Left ventricle myocardium inferior (tissue), 1 donor: ENCODE results near the gene CALU. TPM values are rescaled to one million over a fixed set of nuclear protein-coding genes. Genes with fewer than 3 reads are reported as not detected.

ENCODE experiments used
- DNase-seq: peaks from one replicate; pipeline ENCODE4 v3.0.0-alpha.2; 2020
- H3K27ac ChIP-seq: fragments of 200-600 bp; replicated peaks from 2 replicates; pipeline ENCODE4 v1.8.0; 2021
- H3K27me3 ChIP-seq: fragments of 200-600 bp; 2 replicates; pipeline ENCODE4 v1.8.0; 2021; ENCODE audit warnings: low read depth
- H3K36me3 ChIP-seq: fragments of 200-600 bp; 2 replicates; pipeline ENCODE4 v1.8.0; 2021
- H3K4me1 ChIP-seq: fragments of 200-600 bp; 2 replicates; pipeline ENCODE4 v1.8.0; 2021
- H3K4me3 ChIP-seq: fragments of 200-600 bp; 2 replicates; pipeline ENCODE4 v1.8.0; 2021; ENCODE audit warnings: mild to moderate bottlenecking, moderate library complexity
- H3K9me3 ChIP-seq: fragments of 200-600 bp; replicated peaks from 2 replicates; pipeline ENCODE4 v1.8.0; 2021
- intact Hi-C: fragments of 100-400 bp; cut with micrococcal nuclease; formaldehyde crosslinking; loops from one replicate; pipeline ENCODE4 v1.11.0; 2022
- total RNA-seq: library from RNA; stranded (reverse); fragmentation: NEBNext Ultra II Directional; extraction: Animal tissue kit (Norgen Biotek cat#: 25700); gene quantifications from one replicate; pipeline ENCODE4 v1.2.1, GENCODE V29; 2021
- TF ChIP-seq, protein P1 (sequence below): fragments of 200-600 bp; IDR thresholded peaks from 2 replicates; pipeline ENCODE4 v1.8.0; 2021; ENCODE audit warnings: antibody characterized with exemption, mild to moderate bottlenecking, borderline replicate concordance
- donor health status: DM: no; HTN: yes; CAD: no; lungs with severe emphysema.

CALU gene
- total RNA-seq, 1 donor from 2014 or later = 236 TPM

DNA sequence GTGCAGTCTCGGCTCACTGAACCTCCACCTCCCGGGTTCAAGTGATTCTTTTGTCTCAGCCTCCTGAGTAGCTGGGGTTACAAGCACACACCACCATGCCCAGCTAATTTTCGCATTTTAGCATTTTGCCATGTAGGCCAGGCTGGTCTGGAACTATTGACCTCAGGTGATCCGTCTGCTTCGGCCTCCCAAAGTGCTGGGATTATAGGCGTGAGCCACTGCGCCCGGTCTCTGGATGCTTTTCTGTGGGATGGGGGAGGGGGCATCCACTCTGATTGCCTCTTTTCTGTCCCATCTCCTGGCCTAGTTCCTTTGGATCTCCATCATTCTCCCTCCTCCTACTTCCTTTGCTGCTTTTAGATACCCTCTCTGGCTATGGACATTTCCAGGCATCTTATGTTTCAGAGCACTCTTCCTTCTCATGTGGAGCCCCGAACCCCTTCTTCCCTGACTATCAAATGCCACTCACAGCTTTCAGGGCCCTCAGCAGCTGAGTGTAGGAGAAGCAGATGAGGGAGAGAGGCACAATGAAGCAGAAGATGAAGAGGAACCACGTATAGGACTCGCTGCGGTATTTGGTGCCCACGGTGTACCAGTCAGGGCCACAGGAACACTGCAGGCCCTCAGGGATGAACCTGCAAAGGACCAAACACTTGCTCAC lies 35.0 kb downstream of the CALU start:
- TF ChIP-seq, protein P1, sequence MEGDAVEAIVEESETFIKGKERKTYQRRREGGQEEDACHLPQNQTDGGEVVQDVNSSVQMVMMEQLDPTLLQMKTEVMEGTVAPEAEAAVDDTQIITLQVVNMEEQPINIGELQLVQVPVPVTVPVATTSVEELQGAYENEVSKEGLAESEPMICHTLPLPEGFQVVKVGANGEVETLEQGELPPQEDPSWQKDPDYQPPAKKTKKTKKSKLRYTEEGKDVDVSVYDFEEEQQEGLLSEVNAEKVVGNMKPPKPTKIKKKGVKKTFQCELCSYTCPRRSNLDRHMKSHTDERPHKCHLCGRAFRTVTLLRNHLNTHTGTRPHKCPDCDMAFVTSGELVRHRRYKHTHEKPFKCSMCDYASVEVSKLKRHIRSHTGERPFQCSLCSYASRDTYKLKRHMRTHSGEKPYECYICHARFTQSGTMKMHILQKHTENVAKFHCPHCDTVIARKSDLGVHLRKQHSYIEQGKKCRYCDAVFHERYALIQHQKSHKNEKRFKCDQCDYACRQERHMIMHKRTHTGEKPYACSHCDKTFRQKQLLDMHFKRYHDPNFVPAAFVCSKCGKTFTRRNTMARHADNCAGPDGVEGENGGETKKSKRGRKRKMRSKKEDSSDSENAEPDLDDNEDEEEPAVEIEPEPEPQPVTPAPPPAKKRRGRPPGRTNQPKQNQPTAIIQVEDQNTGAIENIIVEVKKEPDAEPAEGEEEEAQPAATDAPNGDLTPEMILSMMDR = no peak
- Histone ChIP-seq H3K4me1 (peaks cover 16% of the 10 kb centered on the region), H3K27ac (no peak overlapping the region), H3K9me3 (peaks cover 12% of the 10 kb centered on the region), H3K4me3 (no peak overlapping the region), H3K27me3 (no peaks in the 10 kb centered on the region), H3K36me3 (peaks cover 38% of the 10 kb centered on the region)
- DNase-seq = no peak
- intact Hi-C loops = no loop called here

DNA sequence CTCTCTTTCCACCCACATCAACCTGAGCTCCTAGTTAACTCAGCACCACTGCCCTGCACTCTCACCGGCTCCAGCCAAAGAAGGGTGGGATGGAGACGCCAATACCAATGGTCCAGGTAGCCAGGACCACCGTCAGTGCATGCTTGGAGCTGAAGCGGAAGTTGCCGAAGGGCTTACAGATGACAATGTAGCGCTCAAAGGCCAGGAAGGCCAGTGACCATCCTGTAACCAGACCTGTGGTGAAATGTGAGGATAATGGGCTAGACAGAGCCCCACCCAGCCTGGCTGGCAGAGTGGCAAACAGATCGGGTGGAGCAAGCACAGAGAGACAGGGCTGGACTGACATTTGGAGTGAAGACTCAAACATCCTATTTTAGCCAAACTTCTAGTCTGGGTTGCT lies 35.8 kb downstream of the CALU start:
- no peak overlapping the region for H3K4me3 ChIP-seq
- TF ChIP-seq, protein P1 = no peak
- DNase-seq = no peak
- H3K9me3 ChIP-seq = peaks cover 12% of the 10 kb centered on the region
- H3K4me1 ChIP-seq = peaks cover 9% of the 10 kb centered on the region
- intact Hi-C loops = no loop called here
- no peak overlapping the region for H3K27ac ChIP-seq
- H3K27me3 ChIP-seq = no peaks in the 10 kb centered on the region
- H3K36me3 ChIP-seq = peaks cover 30% of the 10 kb centered on the region

DNA sequence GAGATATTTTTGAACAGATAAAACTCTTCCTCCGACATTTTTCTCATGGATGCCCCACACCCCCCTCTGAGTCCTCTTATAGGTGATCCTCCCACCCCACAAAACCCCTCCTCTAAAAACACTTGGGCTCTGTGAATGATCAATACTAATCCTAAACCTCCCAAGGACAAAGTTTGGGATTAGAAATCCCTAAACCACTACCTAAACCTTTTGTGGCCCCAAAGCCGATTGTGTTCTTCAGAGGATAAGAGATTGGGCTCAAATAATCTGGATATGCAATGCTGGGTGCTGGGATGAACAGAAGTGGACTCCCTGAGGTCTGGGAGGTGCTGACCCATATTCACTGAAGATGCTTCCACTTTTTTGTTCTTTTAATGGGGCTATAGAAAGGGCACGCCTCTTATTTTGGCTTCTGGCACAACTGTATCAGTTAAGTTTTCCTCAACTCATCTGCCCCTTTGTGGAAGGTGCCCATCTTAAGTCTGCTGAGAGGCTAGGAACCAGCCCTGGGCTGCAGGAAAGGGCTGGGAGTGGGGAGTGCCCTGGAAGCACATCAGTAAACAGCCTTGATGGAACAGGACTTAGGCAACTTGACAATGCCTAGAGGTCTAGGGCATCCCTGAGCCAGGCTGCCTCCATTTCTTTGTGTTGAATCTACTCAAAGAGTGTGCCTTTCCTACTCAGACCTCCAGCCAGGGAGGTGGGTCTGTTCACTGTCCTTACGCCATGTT lies 36.8 kb downstream of the CALU start, which contains the start of gene OPN1SW:
OPN1SW (minus strand) TSS at position 51 of the 731 bp plus-strand sequence; CDS start at position 38, 13 bp downstream.
- Histone ChIP-seq H3K27ac (no peak within 1 kb of the TSS), H3K9me3 (peaks cover 12% of the 10 kb centered on the region), H3K4me1 (no peaks in the 10 kb centered on the region), H3K27me3 (no peaks in the 10 kb centered on the region), H3K36me3 (peaks cover 20% of the 10 kb centered on the region), H3K4me3 (no peak within 1 kb of the TSS)
- TF ChIP-seq, protein P1 = no peak
- intact Hi-C loops = no loop called here
- no peak for DNase-seq

DNA sequence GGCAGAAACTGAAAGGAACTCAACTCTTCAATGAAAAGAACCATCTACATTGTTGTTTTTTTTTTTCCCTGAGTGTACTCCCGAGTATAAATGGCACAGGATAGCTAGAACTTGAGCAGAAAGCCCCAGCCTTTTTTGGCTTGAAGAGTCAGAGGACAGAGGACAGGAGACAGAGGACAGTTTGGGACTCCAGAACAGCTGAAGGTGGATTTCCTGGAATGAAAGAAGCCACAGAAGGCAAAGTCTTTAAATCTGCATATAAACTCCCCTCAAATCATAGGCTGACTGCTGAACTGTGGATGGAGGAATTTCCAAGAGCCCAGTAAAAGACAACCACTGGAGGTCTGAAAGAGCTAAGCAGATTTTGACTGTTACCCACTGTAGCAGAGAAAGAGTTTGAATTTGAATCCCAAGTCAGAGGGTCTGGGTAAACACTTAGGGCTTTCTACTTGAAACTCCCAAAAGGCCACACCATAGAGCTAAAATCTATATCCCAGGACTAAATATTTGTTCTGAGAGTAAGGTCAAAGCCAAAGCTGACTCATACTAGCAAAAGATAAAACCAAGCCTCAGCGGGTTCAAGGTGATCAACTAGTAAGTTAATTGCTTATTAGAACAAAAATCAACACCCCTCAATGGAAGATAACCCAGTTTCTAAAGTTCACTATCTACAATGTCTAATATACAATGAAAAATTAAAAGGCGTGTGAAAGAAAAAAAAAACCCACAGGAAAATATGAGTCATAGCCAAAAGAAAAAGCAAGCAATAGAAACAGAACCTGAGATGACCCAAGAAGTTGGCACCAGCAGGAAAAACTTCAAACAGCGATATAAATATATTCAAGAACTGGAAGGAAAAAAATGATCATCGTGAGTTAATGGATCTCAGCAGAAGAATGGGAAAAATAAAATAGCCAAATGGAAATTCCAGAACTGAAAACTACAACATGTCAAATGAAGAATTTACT lies 38.3 kb downstream of the CALU start:
- no peaks in the 10 kb centered on the region for H3K27me3 ChIP-seq
- H3K27ac ChIP-seq = no peak overlapping the region
- H3K4me3 ChIP-seq = no peak overlapping the region
- intact Hi-C loops = no loop called here
- H3K36me3 ChIP-seq = peaks cover 5% of the 10 kb centered on the region
- H3K4me1 ChIP-seq = peaks cover 4% of the 10 kb centered on the region
- H3K9me3 ChIP-seq = peaks cover 12% of the 10 kb centered on the region
- TF ChIP-seq, protein P1 = no peak
- no peak for DNase-seq

DNA sequence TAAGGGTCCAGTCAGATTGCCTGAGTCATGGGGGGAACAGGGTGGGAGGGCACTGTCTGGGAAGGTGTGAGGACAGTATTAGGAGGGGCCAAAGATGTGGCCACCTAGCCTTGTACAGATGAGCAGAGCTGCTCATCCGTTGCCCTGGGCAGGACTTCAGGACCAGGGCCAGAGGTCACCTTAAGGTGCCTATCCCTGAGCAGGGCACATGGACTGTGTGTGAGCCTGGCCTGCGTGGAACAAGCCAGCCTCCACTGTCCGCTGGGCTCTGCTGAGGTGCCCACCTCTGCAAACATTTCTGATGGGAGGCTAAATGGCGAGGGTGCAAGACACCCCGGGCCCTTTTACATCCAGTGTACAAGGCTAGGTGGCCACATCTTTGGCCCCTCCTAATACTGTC lies 39.8 kb downstream of the CALU start:
- intact Hi-C loops = no loop called here
- H3K27me3 ChIP-seq = no peaks in the 10 kb centered on the region
- no peak for DNase-seq
- TF ChIP-seq, protein P1 = no peak
- H3K4me1 ChIP-seq = peaks cover 14% of the 10 kb centered on the region
- H3K36me3 ChIP-seq = no peaks in the 10 kb centered on the region
- no peak overlapping the region for H3K27ac ChIP-seq
- H3K9me3 ChIP-seq = peaks cover 12% of the 10 kb centered on the region
- H3K4me3 ChIP-seq = no peak overlapping the region
